GM21723 (cell line): ENCODE data around the gene SDC4.
A peak's percentile ranks its signal among the peaks of the same experiment; 100 is the strongest.
"Not testable (repeated sequence)": the region's sequence is repeated elsewhere in the genome, so short reads cannot be mapped to it uniquely, and the experiment has no call there.

ENCODE experiments used
- ATAC-seq: cut with Tn5 transposase; IDR thresholded peaks from one replicate; pipeline ENCODE4 v1.9.1; 2021; ENCODE audit warnings: mild to moderate bottlenecking, moderate library complexity; ENCODE audit not compliant: unreplicated experiment

Gene SDC4

GRCh38 chr20:45365444-45365970 is 17.3 kb upstream of the SDC4 start:
- no peak for ATAC-seq

DNA sequence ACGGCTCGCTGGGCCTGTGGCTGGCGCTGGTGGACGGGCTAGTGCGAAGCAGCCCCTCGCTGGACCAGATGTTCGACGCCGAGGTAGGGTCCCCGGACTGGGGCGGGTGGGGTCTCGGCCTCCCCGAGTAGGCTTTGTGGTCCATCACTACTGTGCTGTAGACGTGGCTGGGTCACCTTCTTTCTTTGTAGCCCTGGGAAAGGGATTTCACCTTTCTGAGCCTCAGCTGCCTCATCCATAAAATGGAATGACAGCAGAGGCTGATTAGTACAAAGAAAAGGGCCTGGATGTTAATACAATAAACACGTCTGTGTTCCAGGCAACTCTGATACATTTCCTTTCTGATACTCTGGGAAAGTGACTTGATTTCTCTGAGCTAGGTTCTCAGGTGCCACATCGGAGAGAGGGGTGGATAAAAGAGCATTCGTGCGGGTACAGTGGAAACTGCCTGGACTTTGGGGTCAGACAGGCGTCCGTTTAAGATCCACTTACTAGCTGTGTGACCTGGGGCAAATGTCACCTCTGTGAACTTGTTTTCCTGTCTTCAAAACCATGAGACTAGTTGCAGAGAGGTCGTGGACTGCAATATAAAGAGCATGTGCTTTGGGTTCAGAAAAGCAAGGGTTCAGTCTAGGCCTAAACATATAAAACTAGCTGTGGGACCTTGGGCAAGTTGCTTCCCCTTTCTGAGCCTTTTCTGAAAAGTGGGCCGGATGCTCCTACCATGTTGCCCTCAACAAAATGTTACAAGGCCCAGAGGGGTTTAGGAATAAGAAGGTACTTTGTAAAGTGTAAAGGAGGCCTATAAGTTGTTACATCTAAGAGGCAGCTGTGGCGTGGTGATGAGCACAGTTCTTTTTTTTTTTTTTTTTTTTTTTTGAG is 15.6 kb upstream of the SDC4 start:
- ATAC-seq = no peak

DNA sequence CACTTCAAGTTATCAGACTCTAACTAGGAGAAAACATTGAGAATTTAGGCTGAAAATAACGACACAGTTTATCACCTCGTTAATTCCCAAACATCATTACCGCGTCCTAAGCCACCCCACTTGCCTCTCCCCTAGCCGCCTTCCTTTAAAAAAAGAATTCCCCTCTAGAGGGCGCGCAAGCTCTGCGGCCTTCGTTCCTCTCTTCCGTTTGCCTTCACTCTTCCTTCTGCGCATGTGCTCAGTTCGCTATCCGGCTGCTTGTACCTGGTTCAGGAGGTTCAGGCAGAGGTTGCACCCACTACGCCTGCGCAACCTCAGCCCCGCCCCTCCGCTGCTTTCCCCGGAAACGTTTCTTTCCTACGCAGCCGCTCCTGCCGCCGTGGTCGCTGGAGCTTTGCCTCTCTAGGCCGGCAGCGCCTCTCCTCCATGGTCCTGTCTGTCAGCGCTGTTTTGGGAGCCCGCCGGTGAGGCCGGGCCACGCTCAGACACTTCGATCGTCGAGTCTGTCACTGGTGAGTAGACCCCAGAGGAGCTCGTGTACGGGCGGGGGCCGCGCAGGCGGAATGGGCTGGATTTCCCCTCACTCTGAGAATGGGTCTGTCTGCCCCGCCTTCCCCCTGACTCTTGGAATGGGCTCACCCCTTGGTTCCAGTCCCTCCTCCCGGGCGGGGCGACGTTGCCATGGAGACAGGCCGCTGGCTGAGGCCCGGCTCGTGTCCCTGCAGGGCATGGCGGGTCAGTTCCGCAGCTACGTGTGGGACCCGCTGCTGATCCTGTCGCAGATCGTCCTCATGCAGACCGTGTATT is 14.8 kb upstream of the SDC4 start, which contains the start of gene SYS1:
SYS1 (plus strand) TSS at position 353 of the 807 bp plus-strand sequence; CDS start at position 729, 376 bp downstream.
- peak; percentile 79 for ATAC-seq

DNA sequence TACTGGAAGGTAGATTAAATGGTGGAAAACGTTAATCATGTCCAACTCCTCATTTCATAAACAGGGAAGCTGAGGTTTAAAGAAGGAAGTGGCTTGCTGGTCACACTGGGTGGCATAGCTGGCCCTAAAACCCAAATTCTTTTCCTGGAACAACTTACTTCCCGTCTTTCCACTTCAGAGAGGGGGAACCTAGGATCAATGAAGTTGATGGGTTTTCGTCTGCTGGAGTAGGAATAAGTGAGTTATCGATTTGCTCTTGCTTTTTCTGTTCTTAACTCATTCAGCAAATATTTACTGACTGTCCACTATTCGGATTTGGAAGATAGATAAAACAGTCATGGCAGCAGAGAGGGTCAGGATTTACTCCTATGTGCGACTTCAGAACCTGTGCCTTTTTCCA is 13.6 kb upstream of the SDC4 start:
- no peak for ATAC-seq

DNA sequence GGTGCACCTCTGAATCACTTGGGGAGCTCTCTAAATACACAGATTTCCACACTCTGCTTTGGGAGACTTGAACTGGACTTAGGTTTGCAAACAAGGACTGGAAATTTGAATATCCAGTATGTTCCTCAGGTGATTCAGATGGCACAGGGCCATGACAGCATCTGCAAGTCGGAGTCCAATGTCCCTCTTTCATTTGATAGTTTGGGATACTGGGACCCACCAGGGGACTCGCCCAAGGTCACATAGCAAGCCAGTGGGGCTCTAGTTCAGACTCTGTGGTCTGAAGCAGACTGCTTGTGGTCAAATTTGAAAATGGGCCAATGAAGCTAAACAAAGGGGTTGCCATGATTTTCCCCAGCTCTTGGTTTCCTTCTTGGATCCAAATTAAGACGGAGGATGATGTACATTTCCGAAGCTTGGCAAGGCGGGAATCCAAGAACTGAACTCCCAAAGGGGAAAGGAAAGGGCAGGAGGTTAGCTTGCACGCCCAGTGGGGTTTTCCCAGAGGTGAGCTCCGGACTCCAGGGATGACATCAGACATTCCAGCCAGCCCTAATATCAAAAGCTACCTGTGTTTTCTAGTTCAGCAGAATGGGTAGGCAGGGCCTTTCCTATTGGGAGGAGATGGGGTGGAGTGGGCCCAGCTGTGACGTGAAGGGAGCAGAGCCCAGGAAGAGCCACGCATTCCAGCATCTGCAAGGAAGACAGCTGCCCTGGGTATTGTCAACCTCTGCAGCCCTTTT is 11.4 kb upstream of the SDC4 start:
- ATAC-seq = no peak

- ATAC-seq = no peak
Observed at GRCh38 chr20:45359069-45359405, 10.8 kb upstream of the SDC4 start.

GRCh38 chr20:45358282-45359068 is 10.3 kb upstream of the SDC4 start:
- ATAC-seq = no peak

DNA sequence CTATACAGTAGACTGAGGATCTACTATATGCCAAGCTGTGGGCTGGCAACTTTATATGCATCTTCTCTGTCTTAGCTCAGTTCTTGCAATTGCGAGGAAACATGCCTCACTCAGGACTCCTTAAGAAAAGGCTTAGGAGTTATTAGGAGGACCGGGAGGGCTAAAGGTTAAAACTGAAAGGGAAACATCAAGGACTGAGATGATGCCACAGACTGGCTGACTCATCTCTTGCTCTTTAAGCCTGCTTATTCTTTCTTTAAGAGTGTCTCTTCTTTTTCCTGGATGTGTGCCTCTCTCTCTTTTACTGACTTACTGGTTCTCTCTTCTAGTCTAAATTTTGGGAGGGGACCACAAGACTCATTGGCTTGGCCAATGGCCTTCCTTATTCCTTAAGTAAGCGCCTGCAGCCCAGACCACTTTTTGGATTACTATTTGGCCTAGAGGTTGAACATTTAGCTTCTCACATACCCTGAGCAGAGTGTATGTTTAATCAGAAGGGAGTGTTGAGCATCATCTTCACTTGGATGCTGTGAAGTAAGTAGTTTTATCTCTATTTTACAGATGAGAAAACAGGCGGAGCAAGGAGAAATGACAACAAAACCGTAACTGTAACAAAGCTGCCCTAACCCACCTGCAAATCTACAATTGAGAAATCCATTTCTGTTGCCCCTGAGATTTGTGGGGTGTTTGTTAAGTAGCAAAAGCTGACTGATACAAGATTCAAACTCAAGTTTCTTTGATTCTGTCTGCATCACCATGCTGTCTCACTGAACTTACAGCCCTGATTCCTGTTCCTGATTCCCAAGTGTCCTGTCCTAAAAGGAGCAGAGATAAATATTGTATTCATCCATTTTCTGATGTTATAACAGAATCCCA is 7.2 kb upstream of the SDC4 start:
- no peak for ATAC-seq

GRCh38 chr20:45354423-45355208 is 6.4 kb upstream of the SDC4 start:
- ATAC-seq = no peak

DNA sequence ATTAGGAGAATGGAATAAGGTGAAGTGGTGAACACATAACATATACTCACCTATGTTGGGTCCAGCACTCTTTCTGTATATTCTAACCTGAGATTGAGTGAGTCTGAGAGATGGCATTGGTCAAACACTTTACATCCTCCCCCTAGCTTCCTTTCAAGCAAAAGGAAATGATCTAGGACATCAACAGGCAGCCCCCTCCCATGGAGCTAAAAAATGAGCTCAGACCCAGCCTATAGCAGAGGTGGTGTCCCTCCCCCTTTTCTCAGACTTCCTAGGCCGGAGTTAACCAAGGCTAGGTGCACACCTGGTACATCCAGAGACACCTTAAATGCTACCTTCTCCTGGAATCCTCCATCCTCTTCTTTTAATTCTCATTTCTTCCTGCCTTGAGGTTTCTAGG is 5.5 kb upstream of the SDC4 start:
- ATAC-seq = no peak

GRCh38 chr20:45352729-45353128 is 4.5 kb upstream of the SDC4 start:
- ATAC-seq = no peak

DNA sequence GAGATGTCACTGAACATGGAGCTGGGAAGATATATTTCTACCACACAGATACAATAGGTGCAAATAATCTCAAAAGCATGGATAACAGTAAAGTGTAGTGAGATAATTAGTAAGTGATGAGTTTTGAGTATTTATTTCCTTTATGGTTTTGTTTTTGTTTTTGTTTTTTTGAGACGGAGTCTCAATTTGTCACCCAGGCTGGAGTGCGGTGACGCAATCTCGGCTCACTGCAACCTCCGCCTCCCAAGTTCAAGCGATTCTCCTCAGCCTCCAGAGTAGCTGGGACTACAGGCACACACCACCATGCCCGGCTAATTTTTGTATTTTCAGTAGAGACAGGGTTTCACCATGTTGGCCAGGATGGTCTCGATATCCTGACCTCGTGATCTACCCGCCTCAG is 2.6 kb upstream of the SDC4 start:
- ATAC-seq = not testable (repeated sequence)

DNA sequence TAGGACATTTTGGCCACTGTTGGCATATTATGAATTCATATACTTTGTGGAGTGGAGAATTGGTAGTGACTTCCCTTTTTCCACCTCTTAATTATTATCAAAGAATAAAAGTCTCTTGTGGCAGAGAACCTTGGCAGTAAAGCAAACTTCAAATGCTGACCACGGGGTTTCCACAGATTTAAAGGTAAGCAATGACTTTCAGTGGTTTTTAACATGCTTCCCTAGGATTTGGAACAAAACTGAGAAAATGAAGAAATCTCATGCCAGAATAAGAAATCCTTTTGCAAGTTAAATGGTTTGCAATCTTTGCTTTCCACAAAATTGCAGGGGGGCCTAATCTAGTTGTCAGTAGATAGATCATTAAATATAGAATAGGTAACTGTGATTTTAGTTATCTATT is 2.0 kb upstream of the SDC4 start:
- no peak for ATAC-seq

DNA sequence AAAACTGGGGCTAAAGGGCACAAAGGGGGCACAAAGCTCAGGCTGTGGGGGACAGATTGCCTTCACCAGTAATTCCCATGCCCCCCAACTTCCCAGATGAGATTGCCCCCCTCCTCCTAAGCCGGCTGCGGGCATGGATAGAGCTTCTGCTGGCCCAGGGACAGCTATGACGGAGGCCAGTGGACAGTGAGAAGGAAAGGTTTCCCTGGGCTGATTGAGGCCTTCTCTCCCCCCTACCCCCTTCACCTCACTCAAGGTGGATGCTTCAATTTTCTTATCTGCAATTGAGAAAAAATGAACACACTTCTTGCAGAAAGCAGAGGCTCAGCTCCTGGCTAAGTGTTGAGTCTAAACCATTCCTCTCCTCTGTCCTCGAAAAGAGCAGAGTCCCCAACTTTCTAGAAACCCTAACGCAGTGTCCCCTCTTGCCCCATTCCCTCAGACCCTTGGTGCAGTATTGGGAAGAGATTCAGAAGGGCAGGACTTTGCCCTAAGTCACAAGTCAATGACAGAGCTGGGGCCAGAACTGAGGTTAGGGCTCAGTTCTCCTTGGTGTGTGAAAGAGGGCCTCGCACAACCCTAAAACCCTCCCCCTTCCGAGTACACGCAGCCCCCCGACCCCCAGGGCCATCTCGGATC is 808 bp downstream of the SDC4 start:
- no peak for ATAC-seq

DNA sequence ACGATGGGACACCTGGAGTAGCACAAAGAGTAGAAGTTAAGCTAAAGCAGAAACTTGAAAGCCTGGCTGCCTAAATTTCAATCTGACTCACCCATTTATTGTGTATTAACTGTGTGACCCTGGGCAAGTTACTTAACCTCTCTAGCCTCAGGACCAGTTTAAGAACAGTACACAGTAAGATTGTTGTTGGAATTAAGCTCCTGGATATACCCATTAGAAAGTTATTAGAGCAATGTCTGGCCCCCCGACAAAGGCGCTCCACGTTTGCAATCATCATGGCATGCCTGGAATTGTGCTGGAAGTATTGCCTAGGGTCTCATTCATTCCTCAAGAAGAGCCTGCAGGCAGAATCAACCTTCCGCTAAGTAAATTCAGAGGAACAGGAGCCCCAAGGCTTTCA is 1.4 kb downstream of the SDC4 start:
- no peak for ATAC-seq

DNA sequence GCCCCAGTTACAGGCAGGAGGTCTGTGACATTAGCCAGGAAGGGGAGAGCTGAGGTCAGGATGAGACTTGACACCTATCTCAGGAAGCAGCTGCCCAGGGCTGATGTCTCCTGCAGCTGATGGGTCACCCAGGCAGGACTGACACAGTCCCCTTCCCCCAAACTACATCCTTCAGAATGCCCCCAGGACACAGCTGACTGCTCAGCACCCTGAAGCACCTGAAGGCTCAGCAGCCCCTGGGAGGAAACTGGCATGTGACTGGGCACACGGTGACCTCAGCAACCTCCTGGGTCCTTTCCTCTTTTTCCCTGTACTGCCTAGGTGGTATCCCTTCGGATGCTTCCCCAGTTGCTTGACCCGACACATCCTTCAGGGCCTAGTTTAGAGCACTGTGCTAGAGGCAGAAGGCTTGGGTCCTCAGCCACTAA is 1.9 kb downstream of the SDC4 start:
- no peak for ATAC-seq

- no peak for ATAC-seq
Observed at GRCh38 chr20:45345104-45345936, 2.9 kb downstream of the SDC4 start.
